T-helper 22 cell (primary cell): Measurements from ENCODE around the gene WDR27.

Experiments used
- DNase-seq: peaks from one replicate; pipeline ENCODE4 v3.0.0-alpha.2; 2020; ENCODE audit warnings: low read depth

The WDR27 gene

DNA sequence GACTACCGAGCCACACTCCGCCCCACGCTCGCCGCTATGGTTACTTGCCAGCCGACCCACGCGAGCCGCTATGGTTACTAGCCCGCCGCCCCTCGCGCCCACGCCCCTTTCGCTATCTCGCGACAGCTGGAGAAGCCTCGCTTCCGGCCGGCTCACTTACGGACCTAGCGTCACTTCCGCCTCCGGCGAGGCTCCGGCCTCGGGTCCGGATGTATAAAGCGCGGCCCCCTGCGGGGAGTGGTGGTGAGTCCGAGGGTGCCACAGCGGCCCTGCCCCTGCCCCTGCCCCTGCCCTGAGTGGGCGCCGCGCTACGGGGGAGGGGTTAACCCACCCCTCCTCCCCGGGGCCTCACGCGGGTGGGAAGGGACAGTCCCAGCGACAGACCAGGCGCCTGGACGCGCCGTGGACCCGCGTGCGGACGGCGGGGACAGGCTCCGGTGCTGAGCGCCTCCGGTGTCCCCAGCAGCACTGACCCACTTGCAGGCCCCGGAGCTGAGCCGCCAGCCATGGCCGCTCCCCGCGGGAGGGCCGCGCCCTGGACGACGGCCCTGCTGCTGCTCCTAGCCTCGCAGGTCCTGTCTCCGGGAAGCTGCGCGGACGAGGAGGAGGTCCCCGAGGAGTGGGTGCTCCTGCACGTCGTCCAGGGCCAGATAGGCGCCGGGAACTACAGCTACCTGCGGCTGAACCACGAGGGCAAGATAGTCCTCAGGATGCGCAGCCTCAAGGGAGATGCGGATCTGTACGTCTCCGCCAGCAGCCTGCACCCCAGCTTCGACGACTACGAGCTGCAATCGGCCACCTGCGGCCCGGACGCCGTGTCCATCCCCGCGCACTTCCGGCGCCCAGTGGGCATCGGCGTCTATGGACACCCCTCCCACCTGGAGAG lies at the start of gene WDR27, which contains the start of gene C6orf120:
WDR27 (minus strand) TSS at position 76 of the 886 bp plus-strand sequence. CDS start 13,024 bp downstream, outside the sequence.
C6orf120 (plus strand) TSS at position 173 of the 886 bp plus-strand sequence; CDS start at position 507, 334 bp downstream.
- DNase-seq, result peak; percentile 96

DNA sequence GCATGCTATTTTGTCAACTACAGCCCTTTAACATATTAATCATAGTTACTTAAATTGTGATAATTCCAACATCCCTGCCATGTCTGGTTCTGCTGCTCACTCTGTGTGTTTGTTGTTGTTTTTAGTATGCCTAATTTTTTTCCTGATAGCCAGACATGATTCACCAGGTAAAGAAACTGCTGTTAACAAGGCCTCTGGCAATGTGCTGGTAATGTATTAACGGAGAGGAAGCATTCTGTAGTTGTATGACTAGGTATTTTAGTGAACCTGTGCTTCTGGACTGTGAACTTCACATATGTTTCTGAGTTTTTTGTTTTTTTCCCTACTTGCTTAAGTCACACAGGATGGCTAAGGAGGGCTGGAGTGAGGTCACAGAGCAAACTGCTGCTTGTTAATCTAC lies 44.7 kb upstream of the WDR27 start:
- no peak for DNase-seq

DNA sequence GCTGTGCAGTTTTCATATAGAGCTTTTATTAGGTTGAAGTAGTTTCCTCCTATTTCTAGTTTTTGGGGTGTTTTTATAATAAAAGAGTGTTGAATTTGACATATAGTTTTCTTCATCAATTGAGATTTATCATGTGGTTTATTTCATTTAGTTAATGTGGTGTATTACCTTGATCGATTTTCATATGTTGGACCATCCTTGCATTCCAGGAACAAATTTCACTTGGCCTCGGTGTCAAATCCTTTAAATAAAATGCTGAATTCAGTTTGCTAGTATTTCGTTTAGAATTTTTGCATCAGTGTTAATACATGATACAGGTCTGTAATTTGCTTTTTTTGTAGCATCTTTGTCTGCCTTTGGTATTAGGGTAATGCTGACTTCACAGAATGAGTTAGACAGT lies 43.6 kb upstream of the WDR27 start:
- DNase-seq, result no peak

DNA sequence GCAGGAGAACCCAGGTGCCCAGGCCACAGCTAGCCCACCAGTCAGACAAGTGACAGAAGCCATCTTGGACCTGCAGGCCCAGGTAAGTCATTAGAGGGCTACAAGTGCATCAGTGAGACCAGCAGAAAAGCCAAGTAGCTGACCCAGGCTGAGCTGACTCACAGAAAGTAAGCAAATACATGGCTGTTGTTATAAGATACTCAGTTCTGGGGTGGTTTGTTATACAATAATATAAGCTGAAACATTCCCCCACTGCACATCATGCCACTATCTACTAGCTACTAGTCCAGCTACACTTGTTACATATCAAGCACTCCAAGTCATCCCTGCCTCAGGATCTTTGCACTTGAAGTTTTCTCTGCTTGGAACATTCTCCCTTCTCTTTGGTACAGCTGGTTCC lies 39.5 kb upstream of the WDR27 start:
- DNase-seq, result no peak

DNA sequence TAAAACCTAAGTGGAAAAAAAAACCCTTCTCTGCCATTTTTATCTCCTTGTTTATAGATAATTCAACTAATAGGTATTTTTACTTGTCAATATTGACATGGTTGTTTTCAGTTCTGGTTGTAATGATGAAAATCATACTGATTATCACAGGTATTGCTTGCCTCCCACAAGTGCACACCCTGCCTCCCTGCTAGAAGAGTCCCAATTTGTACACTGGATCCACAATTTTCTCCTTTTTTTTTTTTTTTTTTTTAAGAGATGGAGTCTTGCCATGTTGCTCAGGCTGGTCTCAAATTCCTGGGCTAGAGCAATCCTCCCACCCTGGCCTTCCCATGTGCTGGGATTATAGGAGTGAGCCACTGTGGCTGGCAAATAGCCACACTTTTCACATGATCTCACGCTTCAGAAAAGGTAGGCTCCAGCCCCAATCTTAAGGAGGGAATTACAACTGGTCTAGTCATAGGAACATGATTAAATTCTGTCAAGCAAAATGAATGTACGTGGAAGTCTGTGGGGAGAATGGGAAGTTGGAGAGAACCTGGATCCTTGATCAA lies 37.2 kb upstream of the WDR27 start:
- no peak for DNase-seq

DNA sequence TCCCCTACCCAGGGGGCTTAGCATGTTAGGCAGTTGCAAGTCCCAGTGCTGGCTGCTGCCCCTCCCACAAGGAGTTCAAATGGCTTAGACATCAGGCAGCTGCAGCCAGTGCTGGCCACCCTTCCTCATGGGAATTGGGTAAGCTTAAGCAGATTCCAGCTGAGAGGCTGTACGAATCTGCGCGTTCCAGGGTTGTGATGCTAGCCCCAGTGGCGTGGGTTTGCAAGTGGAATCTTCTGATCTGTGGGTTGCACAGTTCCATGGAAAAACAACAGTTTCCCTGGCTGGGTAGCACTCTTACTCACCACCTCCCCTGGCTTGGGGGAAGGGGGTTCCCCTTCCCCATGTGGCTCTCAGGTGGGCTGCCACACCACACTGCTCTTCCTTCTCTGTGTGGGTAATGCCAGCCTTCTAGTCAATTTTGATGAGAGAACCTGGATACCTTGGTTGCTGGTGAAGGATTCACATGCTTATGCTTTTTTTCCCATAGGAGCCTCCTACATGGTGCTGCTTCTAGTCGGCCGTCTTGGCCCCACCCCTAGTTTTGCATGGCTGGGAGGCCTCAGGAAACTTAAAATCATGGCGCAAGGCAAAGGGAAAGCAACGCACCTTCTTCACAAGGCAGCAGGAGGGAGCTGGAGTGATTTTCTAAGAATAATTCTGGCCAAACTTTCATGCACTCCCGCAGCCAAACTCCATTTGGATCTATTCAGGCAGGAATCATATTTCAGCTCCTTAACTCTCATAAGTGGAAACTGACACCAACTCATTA lies 36.6 kb upstream of the WDR27 start:
- DNase-seq, result no peak

DNA sequence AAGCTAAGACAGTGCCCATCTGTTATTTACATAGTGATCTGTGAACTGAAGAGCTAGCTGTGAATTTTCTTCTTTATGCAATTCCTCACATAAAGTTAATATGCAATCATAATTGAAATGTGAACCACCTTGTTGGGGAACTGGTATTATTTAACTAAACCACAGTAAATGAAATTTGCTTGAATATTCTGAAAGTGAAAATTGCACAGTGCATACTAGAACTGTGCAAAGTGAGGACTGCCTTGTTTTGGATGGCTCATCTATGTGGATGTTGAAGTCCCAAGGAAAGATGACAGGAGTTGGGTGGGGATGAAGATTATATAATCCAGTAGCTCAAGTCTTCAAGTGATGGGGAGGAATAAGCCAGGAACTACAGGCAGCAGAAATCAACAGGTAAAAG lies 28.1 kb upstream of the WDR27 start:
- DNase-seq, result no peak

DNA sequence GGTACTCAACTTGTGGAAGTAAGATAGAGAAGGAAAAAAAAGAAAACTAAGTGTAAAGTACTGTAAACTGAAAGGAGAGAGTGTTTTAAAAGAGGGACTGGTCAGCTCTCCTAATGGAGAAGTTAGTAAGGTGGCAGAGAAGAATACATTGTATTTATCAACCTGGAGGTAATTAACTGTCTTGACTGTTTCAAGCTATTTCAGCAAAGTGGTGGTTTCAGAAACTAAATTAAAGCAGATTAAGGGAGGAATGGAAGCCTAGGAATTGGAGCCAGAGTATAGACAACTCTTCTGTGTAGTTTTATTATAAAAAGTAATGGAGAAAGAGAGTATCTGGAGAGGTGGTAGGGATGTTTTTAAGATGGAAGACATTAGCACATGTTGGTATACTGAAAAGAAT lies 25.1 kb upstream of the WDR27 start:
- DNase-seq, result no peak

DNA sequence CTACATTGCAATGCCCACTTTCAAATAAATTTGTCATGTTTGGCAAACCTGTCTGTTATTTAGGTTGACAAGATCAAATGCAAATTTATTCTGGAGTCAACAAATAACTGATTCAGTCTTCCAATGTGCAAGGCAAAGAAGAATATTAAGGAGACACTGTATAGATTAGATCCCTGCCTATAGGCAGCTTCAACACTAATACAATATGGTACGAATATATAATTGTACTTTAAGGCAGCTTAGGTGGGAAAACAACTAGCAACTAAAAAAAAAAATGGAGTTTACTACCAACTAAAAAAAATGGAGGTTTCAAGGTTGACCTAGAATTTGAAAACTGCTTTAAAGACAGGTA lies 24.2 kb upstream of the WDR27 start:
- no peak for DNase-seq

DNA sequence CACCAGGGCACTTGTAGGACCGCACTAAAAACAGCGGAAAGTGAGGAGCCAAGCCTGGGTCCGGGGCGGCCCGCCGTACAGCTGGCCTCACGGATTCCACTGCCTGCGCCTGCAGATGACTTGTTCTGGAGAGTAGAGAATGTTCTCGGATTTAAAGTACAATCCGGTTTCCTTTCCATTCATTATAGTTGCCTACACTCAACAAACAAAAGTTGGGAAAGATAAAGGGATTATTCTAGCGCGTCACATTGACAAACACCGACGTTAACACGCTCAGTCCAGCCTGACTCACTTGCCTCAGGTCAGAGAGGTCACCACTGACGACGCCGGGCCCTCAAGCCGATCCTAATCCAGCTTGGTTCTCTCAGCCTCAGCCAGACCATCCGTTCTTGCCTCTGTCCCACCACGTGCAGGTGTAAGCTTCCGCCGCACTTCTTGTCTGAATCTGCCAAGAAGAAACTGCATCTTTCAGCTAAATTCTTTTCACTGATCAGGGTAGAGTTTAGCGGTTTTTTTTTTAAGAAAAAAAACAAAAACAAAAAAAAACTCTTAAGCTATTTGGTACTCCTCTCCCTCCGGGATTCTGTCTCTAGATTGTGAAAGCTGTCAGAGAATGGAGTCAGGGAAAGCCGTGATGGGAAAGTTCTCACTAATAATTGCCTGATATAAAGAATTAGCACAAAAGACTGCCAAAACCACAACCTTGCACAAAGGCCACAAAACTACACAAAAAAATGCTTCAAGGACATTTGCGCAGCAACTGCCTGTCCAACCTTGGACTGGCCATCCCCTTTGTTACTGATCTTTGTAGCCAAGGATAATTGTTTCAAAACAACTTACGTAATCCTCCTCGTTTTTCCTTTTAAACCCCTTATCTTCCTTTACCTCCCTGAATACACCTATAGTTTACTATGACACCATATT lies 23.6 kb upstream of the WDR27 start:
- no peak for DNase-seq

DNA sequence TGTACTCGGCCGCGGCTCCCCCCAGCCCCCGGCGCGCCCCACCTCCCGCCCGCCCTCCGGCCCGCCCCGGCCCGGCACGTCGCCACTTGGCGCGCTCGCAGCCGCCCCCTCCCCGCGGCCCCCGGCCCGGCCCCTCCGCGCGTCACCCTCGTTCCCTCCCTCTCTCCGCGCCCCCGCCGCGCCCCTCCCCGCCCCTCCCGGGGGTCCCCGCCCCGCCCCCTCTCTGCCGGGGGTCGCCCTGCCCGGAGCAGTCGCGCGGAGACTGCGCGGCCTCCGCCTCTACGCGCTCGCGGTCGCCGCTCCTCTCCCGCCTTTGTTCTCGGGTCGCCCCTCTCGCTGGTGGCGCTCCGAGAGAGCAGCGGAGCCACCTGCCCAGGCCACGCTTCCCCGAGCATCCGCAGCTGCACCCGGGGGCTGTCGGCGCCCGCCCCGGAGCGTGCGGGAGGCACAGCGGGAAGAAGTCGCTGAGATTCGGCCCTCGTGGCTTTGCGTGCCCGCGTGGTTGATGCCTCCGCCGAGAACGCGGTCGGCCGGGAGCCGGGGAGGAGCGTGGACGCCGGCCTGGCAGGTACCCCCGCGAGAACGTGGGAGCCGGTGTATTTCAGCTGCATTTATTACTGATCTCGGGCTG lies 22.8 kb upstream of the WDR27 start, which contains the start of gene PHF10:
PHF10 (minus strand) TSS at position 7 of the 631 bp plus-strand sequence. CDS start 569 bp downstream, outside the sequence.
- peak; percentile 63 for DNase-seq

DNA sequence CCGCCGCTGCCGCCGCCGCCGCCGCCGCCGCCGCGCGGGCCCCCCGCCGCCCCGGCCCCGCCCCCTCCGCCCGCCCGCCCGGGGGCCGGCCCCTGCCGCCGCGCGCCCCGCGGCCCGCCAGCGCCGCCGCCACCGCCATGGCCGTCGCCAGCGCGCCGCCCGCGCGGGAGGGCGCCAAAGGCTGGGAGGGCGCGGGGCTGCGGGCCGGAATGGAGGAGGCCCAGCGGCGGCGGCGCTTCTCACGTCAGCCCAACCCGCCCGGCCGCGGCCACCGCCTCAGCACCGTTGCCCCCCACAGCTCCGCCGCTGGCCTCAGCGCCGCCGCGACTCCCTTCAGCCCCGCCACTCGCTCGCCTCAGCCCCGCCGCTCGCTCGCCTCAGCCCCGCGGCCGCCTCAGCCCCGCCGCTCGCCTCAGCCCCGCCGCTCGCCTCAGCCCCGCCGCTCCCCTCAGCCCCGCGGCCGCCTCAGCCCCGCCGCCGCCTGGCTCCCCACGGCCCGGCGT lies 22.2 kb upstream of the WDR27 start:
- peak; percentile 34 for DNase-seq

DNA sequence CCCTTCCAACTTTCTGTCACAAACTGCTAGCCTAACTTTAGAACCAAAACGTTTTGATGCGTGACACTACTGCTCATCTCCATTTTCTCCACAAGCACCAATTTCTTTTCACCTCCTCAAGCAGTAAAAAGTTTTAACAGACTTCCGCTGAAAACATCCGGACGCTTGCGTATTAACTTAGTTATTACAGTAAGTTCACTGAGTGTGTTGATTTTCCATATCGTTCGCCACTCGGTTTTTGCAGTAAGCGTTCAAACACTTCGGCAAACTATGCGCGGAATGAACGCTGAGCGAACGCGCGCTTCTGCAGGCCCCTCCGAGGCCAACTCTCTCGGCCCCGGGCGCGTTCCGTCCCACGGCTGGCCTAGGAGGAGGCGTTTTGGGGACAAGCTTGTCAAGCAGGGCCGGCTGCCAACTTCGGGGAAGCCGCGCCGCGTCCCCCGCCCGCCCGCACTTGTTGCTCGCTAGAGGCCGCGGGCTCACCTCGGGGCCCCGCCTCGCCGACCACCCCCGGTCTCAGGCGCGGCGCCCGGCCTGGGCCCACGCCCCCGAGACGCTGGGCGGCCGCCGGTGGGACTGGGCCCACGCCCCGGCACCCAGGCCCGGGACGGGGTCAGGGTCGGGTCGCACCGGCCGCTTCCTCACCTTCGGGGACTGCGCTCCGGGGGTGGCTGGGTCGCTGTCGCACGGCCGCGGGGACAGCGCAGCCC lies 21.5 kb upstream of the WDR27 start:
- DNase-seq, result peak; percentile 55

DNA sequence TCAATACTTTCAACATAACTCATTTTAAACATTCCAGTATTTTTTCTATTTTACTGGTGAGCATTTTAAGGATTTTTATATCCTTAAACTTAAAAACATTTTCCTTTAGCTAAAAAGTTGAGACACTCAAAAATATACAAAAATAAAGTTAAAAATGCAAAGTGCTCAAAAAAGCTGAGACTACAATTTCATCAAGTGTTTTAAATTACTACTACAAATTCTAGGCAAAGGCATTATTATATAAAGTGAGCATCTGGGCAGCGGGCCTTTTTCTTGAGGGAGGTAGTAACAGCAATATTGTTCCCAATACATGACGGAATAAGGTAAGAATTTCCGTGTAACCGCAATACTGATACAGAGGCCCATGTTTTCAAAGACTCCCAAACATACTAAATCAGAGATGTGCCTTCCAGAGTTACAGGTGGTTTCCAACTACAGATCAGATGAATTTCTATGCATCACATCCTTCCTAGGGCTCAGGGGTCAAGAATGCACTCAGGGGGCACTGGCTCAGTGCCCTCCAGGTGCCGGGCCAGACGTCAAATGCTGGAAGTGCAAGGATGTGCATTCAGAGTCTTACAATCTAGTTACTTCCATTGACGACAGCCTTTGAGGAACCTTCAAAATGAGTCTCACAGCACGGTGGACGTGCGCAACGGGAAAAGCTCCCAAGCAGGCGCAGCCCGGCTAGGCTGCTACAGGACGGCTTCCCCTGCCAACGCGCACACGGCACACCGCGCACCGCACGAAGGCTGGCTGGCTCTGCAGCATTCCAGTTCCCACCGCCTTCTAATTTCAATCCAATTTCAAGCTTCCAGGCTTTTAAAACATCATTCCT lies 20.8 kb upstream of the WDR27 start:
- DNase-seq, result peak; percentile 25

DNA sequence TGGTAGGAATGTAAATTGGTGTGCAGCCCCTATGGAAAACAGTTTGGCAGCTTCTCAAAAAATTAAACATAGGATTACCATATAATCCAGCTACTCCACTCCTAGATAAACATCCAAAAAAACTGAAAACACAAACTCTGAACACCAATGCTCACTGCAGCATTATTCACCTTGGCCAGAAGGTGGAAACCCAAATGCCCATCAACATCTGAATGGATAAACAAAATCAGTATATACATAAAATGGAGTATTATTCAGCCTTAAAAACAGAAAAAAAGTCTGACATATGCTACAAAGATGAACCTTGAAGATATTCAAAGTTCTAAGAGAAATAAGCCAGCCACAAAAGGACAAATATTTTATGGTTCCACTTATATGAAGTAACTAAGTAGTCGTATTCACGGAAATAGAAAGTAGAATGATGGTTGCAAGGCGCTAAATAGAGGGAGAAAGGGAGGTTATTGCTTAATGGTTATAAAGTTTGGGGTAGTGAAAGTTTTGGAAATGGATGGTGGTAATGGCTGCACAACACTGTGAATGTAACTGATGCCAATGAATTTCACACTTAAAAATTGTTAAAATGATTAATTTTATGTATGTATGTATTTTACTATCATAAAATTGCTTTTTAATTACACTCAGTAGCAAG lies 18.5 kb upstream of the WDR27 start:
- no peak for DNase-seq

DNA sequence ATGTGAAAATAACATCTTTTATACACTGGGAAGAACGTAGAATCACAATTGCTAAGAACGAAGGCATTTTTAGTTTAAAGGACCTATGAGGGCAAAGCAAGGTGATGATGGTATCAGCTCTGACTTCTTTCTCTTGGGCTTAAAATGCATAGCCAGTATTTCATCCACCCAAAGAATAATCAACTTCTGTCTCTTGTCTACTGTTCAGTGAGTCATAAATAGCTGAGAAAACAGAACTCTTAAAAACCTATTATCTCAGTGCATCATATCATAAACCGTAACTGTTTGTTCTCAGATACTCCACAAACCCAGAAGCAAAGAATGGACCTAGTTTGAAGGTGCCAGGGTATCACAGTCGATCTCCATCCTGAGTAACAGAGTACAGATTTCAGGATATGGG lies 17.3 kb upstream of the WDR27 start:
- DNase-seq, result no peak

DNA sequence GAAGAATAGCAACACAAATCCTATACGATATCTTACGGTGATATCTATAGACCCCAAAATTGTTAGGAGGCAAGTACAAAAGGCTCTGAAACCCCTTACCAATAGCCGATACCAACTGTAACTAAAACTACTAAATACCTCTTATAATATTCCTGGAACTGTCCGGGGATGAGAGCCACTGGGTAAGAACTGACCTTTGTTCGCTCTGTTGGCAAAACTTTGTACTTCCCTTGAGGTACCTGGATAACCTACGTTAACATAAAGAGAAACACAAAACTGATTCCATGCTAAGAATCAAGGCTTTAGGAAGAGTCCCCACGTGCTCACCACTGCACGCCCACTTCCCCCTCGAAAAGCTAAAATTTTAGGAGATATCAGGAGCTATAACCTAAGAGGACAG lies 12.8 kb upstream of the WDR27 start:
- no peak for DNase-seq

DNA sequence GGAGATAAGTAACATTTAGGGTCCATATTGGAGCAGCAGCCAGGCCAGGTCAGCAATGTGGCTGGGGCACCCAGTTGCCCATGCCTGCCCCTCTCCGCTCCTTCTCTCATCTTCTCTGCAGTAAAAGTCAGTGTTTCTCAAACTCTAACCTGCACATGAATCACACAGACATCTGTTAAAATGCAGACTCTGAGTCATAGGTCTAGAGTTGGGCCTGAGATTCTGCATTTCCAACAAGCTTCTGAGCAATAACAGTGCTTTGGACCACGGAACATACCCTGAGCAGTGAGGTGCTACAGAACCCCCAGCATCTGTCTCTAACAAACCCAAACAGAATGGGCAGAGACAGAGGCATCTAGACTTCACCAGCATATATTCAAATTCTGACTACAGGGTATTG lies 12.3 kb upstream of the WDR27 start:
- DNase-seq, result no peak

DNA sequence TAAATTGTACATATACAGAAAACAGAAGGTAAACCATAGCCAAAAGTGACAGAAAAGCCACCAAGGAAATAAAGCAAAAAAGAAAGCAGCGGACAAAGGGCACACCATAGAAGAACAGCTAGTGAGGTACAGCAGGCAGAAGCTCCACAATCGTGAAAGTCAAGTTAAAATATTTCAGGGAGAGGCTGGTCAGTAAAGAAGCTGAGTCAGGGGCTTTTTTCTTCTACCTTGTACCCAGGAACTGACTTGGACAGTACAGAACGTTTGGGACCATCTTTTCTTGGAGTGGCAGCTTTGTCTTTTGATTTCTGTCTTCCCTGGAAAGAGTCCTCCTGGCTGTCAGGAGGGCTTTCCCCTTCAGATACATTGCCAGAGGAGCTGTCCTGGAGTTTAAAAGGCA lies 8.2 kb upstream of the WDR27 start:
- DNase-seq, result no peak
